Measurements from ENCODE around the gene POLR2I.

GRCh38 chr19:36115453-36116343, 1.0 kb upstream of the POLR2I start, which contains the start of gene TBCB:
- TF ChIP-seq, protein P1, sequence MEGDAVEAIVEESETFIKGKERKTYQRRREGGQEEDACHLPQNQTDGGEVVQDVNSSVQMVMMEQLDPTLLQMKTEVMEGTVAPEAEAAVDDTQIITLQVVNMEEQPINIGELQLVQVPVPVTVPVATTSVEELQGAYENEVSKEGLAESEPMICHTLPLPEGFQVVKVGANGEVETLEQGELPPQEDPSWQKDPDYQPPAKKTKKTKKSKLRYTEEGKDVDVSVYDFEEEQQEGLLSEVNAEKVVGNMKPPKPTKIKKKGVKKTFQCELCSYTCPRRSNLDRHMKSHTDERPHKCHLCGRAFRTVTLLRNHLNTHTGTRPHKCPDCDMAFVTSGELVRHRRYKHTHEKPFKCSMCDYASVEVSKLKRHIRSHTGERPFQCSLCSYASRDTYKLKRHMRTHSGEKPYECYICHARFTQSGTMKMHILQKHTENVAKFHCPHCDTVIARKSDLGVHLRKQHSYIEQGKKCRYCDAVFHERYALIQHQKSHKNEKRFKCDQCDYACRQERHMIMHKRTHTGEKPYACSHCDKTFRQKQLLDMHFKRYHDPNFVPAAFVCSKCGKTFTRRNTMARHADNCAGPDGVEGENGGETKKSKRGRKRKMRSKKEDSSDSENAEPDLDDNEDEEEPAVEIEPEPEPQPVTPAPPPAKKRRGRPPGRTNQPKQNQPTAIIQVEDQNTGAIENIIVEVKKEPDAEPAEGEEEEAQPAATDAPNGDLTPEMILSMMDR (conservative IDR thresholded peaks at IDR 0.05): no peak
- no peak for TF ChIP-seq ZFX (IDR thresholded peaks at IDR 0.05)
